Measurements from ENCODE around the gene MFAP5. TPM values are rescaled to one million over a fixed set of nuclear protein-coding genes. Genes with fewer than 3 reads are reported as not detected.

The MFAP5 gene
- total RNA-seq, 4 donors from 2014 or later = 16.9 to 32.8 (median 22.0) TPM

GRCh38 chr12:8689681-8690080 lies 27.1 kb upstream of the MFAP5 start:
- peaks cover 3 to 26% (median 10%) of the 10 kb centered on the region in 4 donors for H3K4me1 ChIP-seq
- intact Hi-C loops (cut with DNase I; ENCODE audit: low total_unique reads) = no loop called here
- peak overlapping the region in 3 of 4 donors; percentile 5 to 82 (median 24) for H3K27ac ChIP-seq
- no peaks in the 10 kb centered on the region for H3K9me3 ChIP-seq
- no peaks in the 10 kb centered on the region for H3K27me3 ChIP-seq
- in situ Hi-C loops (cut with MboI; ENCODE audit: low pct_ligation_motif_present in 1 of 4, low pct_unique_long_range_greater_than_20kb in 1 of 4, low sequenced_read_pairs in 3 of 4) = loop anchor here (10.0 to 25.0 kb wide), 5 partner anchors 173 to 373 kb away; no protein-coding TSS in a partner anchor
- TF ChIP-seq POLR2A (IDR thresholded peaks at IDR 0.05) (no peak), POLR2AphosphoS5 (IDR thresholded peaks at IDR 0.05) (no peak), CTCF (IDR thresholded peaks at IDR 0.05) (no peak), EP300 (IDR thresholded peaks at IDR 0.05; ENCODE audit: low read depth) (no peak)
- no peak overlapping the region for H3K4me3 ChIP-seq
- WGBS, 2 donors (ENCODE audit: low coverage in 1 of 2) = 84 to 94% methylated on average over 4 of the region's 4 CpGs
- no peaks in the 10 kb centered on the region for H3K36me3 ChIP-seq
- DNase-seq = no peak

- intact Hi-C loops (cut with DNase I; ENCODE audit: low total_unique reads) = no loop called here
- Histone ChIP-seq H3K9me3 (no peaks in the 10 kb centered on the region), H3K4me3 (no peak overlapping the region), H3K27me3 (no peaks in the 10 kb centered on the region), H3K36me3 (no peaks in the 10 kb centered on the region), H3K27ac (peak overlapping the region; percentile 54 to 82 (median 68)), H3K4me1 (peaks cover 3 to 25% (median 8%) of the 10 kb centered on the region in 4 donors)
- WGBS, 2 donors (ENCODE audit: low coverage in 1 of 2) = 29 to 33% methylated on average over 2 of the region's 2 CpGs
- in situ Hi-C loops (cut with MboI; ENCODE audit: low pct_ligation_motif_present in 1 of 4, low pct_unique_long_range_greater_than_20kb in 1 of 4, low sequenced_read_pairs in 3 of 4) = loop anchor here (10.0 to 25.0 kb wide), 5 partner anchors 174 to 374 kb away; no protein-coding TSS in a partner anchor
- peak; percentile 33 for TF ChIP-seq EP300 (IDR thresholded peaks at IDR 0.05; ENCODE audit: low read depth)
- peak; percentile 56 to 59 (median 56) for TF ChIP-seq POLR2AphosphoS5 (IDR thresholded peaks at IDR 0.05)
- TF ChIP-seq POLR2A (IDR thresholded peaks at IDR 0.05) = no peak
- no peak for TF ChIP-seq CTCF (IDR thresholded peaks at IDR 0.05)
- DNase-seq = peak; percentile 29
Measured at GRCh38 chr12:8687846-8688601, 25.4 kb upstream of the MFAP5 start.

- intact Hi-C loops (cut with DNase I; ENCODE audit: low total_unique reads) = no loop called here
- Histone ChIP-seq H3K9me3 (no peaks in the 10 kb centered on the region), H3K4me1 (peaks cover 3 to 20% (median 5%) of the 10 kb centered on the region in 4 donors), H3K36me3 (no peaks in the 10 kb centered on the region), H3K27ac (no peak overlapping the region), H3K4me3 (no peak overlapping the region), H3K27me3 (no peaks in the 10 kb centered on the region)
- WGBS, 2 donors (ENCODE audit: low coverage in 1 of 2) = 62 to 70% methylated on average over 2 of the region's 2 CpGs
- in situ Hi-C loops (cut with MboI; ENCODE audit: low pct_ligation_motif_present in 1 of 4, low pct_unique_long_range_greater_than_20kb in 1 of 4, low sequenced_read_pairs in 3 of 4) = loop anchor here (10.0 to 25.0 kb wide), 5 partner anchors 177 to 377 kb away; no protein-coding TSS in a partner anchor
- TF ChIP-seq EP300 (IDR thresholded peaks at IDR 0.05; ENCODE audit: low read depth) (no peak), CTCF (IDR thresholded peaks at IDR 0.05) (no peak), POLR2AphosphoS5 (IDR thresholded peaks at IDR 0.05) (no peak), POLR2A (IDR thresholded peaks at IDR 0.05) (no peak)
- no peak for DNase-seq
Measured at GRCh38 chr12:8685051-8685450, 22.4 kb upstream of the MFAP5 start.

- TF ChIP-seq EP300 (IDR thresholded peaks at IDR 0.05; ENCODE audit: low read depth) (no peak), POLR2A (IDR thresholded peaks at IDR 0.05) (no peak), CTCF (IDR thresholded peaks at IDR 0.05) (no peak)
- Histone ChIP-seq H3K9me3 (no peaks in the 10 kb centered on the region), H3K36me3 (no peaks in the 10 kb centered on the region), H3K27me3 (no peaks in the 10 kb centered on the region), H3K4me1 (peaks cover 0 to 2% (median 0%) of the 10 kb centered on the region in 4 donors), H3K27ac (no peak overlapping the region), H3K4me3 (no peak overlapping the region)
- 25 to 35% methylated on average over 1 to 11 of the region's 11 CpGs for WGBS, 2 donors (ENCODE audit: low coverage in 1 of 2)
- in situ Hi-C loops (cut with MboI; ENCODE audit: low pct_ligation_motif_present in 1 of 4, low pct_unique_long_range_greater_than_20kb in 1 of 4, low sequenced_read_pairs in 3 of 4) (loop anchor here (10.0 to 25.0 kb wide), 5 partner anchors 181 to 381 kb away; no protein-coding TSS in a partner anchor), intact Hi-C loops (cut with DNase I; ENCODE audit: low total_unique reads) (loop anchor here (5.0 kb wide), 1 partner anchor 211 kb away; no protein-coding TSS in a partner anchor)
- DNase-seq = no peak
Measured at GRCh38 chr12:8681129-8681884, 18.7 kb upstream of the MFAP5 start.

All from transverse colon (tissue), 4 donors.